ENCODE measurements around the gene SERPINB6. TPM values are rescaled to one million over a fixed set of nuclear protein-coding genes. Genes with fewer than 3 reads are reported as not detected.
"Not testable (repeated sequence)": the region's sequence is repeated elsewhere in the genome, so short reads cannot be mapped to it uniquely, and the experiment has no call there.

The SERPINB6 gene
- total RNA-seq, 4 donors from 2014 or later = 130 to 185 (median 155) TPM

- H3K4me3 ChIP-seq = no peak overlapping the region
- peak overlapping the region in 2 of 4 donors; percentile 7 to 16 for H3K27ac ChIP-seq
- H3K27me3 ChIP-seq = no peaks in the 10 kb centered on the region
- 66 to 71% methylated on average over 12 of the region's 12 CpGs for WGBS, 2 donors
- no peak for DNase-seq (ENCODE audit: low spot score in 2 of 2)
- TF ChIP-seq EP300 (IDR thresholded peaks at IDR 0.05) (no peak), CTCF (IDR thresholded peaks at IDR 0.05) (no peak), POLR2A (IDR thresholded peaks at IDR 0.05) (no peak)
- peaks cover 0 to 20% (median 0%) of the 10 kb centered on the region in 3 donors for H3K36me3 ChIP-seq
- peaks cover 0 to 4% (median 2%) of the 10 kb centered on the region in 4 donors for H3K4me1 ChIP-seq
- no peaks in the 10 kb centered on the region for H3K9me3 ChIP-seq
These were observed 28.3 kb downstream of the SERPINB6 start for GRCh38 chr6:2942914-2943563.

GRCh38 chr6:2942116-2942515 lies 29.3 kb downstream of the SERPINB6 start:
- H3K36me3 ChIP-seq = peaks cover 0 to 10% (median 0%) of the 10 kb centered on the region in 3 donors
- DNase-seq (ENCODE audit: low spot score in 2 of 2) = not testable (repeated sequence)

GRCh38 chr6:2940851-2941250 lies 30.5 kb downstream of the SERPINB6 start:
- H3K9me3 ChIP-seq = no peaks in the 10 kb centered on the region
- no peaks in the 10 kb centered on the region for H3K27me3 ChIP-seq
- peak overlapping the region in 1 of 4 donors; percentile 12 for H3K4me3 ChIP-seq
- no peaks in the 10 kb centered on the region for H3K36me3 ChIP-seq
- no peak for TF ChIP-seq CTCF (IDR thresholded peaks at IDR 0.05)
- no peak overlapping the region for H3K27ac ChIP-seq
- peaks cover 0 to 4% (median 2%) of the 10 kb centered on the region in 4 donors for H3K4me1 ChIP-seq
- no peak for DNase-seq (ENCODE audit: low spot score in 2 of 2)
- WGBS, 2 donors = 85 to 87% methylated on average over 3 of the region's 3 CpGs

More at GRCh38 chr6:2942116-2942515, 29.3 kb downstream of the SERPINB6 start:
- not testable (repeated sequence) for H3K27me3 ChIP-seq, H3K27ac ChIP-seq, H3K4me3 ChIP-seq, H3K4me1 ChIP-seq, H3K9me3 ChIP-seq
- 95 to 97% methylated on average over 21 of the region's 21 CpGs for WGBS, 2 donors

- Histone ChIP-seq H3K4me1 (peaks cover 0 to 4% (median 2%) of the 10 kb centered on the region in 4 donors), H3K27me3 (no peaks in the 10 kb centered on the region), H3K9me3 (no peaks in the 10 kb centered on the region), H3K36me3 (no peaks in the 10 kb centered on the region), H3K4me3 (peak overlapping the region in 2 of 4 donors; percentile 12 to 29), H3K27ac (no peak overlapping the region)
- DNase-seq (ENCODE audit: low spot score in 2 of 2) = no peak
- 84 to 87% methylated on average over 26 of the region's 26 CpGs for WGBS, 2 donors
- no peak for TF ChIP-seq CTCF (IDR thresholded peaks at IDR 0.05)
- TF ChIP-seq POLR2A (IDR thresholded peaks at IDR 0.05) = no peak
- TF ChIP-seq EP300 (IDR thresholded peaks at IDR 0.05) = no peak
These were observed 31.1 kb downstream of the SERPINB6 start for GRCh38 chr6:2940010-2940850.

- no peak for DNase-seq (ENCODE audit: low spot score in 2 of 2)
- 95 to 96% methylated on average over 32 to 33 of the region's 34 CpGs for WGBS, 2 donors
These were observed 31.9 kb downstream of the SERPINB6 start for GRCh38 chr6:2939315-2940009.

More at GRCh38 chr6:2939315-2940009, 31.9 kb downstream of the SERPINB6 start:
- Histone ChIP-seq H3K9me3 (no peaks in the 10 kb centered on the region), H3K36me3 (no peaks in the 10 kb centered on the region), H3K4me1 (peaks cover 0 to 4% (median 2%) of the 10 kb centered on the region in 4 donors), H3K4me3 (no peak overlapping the region), H3K27ac (no peak overlapping the region), H3K27me3 (no peaks in the 10 kb centered on the region)
- TF ChIP-seq CTCF (IDR thresholded peaks at IDR 0.05) (no peak), POLR2A (IDR thresholded peaks at IDR 0.05) (no peak), EP300 (IDR thresholded peaks at IDR 0.05) (no peak)

Measured in tibial nerve (tissue), 4 donors.